ENCODE measurements around the gene UGT2B17. TPM values are rescaled to one million over a fixed set of nuclear protein-coding genes. Genes with fewer than 3 reads are reported as not detected.
"Not testable (repeated sequence)": the region's sequence is repeated elsewhere in the genome, so short reads cannot be mapped to it uniquely, and the experiment has no call there.

Gene UGT2B17
- polyA plus RNA-seq (ENCODE audit: insufficient read length in 4 of 4), result not detected

DNA sequence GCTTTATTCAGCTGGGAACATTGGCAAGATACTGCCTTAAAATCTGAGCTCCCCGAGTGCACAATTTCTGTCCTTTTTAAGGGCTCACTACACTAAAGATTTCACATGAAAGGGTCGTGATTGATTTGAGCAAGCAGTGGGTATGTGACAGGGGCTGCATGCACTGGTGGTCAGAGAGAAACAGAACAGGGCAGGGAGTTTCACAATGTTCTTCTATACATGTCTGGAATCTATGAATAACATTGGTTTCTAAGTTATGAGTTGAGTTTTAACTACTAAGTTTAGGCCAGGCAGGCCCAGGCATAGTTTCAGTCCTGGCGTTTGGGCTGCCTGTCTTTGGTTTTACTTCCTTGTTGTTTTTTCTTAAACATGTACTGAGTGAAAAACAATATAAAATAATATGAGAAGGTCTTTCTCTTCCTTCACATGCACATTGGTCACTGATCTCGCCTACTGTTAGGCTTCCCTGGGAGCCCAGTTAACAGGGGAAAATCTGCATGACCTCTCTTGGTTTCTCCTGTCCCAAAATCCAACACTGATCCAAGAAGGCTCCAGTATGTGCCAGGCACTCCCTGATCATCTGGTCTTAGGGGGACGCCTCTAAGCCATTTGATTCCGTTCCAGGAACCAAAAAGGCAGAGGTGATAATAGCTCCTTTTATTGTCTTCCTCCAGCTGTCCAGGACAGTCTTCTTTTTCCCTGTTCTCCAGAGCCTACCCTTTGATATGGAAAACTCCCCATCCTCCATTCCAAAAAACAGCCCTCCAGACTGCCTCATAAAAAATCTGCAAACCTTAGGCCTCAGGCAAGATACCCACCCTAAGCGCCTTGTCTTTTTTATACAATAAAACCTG lies at the start of gene UGT2B17:
Gene UGT2B17 (minus strand): TSS at position 51 of the 854 bp plus-strand sequence. CDS start 7,838 bp downstream, outside the sequence.
- DNase-seq (ENCODE audit: low read depth in 4 of 4, low spot score in 3 of 4), result no peak

DNA sequence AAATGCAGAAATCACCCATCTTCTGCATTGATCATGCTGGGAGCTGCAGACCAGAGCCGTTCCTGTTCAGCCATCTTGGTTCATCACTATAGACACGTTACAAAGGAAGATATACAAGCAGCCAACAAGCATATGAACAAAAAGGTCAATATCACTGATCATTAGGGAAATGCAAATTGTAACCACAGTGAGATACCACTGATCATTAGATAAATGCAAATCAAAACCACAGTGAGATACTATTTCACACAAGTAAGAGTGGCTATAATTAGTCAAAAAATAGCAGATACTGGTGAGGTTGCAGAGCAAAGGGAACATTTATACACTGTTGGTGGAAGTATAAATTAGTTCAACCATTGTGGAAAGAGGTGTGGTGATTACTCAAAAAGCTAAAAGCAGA lies 46.6 kb upstream of the UGT2B17 start:
- not testable (repeated sequence) for DNase-seq (ENCODE audit: low read depth in 4 of 4, low spot score in 3 of 4)

GRCh38 chr4:68617003-68617698 lies 41.0 kb upstream of the UGT2B17 start:
- no peak for DNase-seq (ENCODE audit: low read depth in 4 of 4, low spot score in 3 of 4)

GRCh38 chr4:68615699-68616422 lies 39.7 kb upstream of the UGT2B17 start:
- no peak for DNase-seq (ENCODE audit: low read depth in 4 of 4, low spot score in 3 of 4)

DNA sequence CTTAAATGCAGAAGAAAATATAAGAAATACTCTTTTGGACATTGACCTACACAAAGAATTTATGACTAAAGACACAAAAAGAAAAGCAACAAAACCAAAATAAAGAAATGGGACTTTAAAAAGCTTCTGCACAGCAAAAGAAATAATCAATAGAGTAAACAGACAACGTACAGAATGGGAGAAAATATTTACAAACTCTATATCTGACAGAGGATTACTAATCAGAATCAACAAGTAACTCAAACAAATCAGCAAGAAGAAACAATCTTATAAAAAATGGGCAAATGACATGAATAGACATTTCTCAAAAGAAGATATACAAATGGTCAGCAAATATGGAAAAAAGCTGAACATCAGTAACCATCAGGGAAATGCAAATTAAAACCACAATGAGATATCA lies 37.6 kb upstream of the UGT2B17 start:
- no peak for DNase-seq (ENCODE audit: low read depth in 4 of 4, low spot score in 3 of 4)

GRCh38 chr4:68606240-68606639 lies 30.1 kb upstream of the UGT2B17 start:
- no peak for DNase-seq (ENCODE audit: low read depth in 4 of 4, low spot score in 3 of 4)

GRCh38 chr4:68599150-68599549 lies 23.0 kb upstream of the UGT2B17 start:
- DNase-seq (ENCODE audit: low read depth in 4 of 4, low spot score in 3 of 4), result no peak

- DNase-seq (ENCODE audit: low read depth in 4 of 4, low spot score in 3 of 4), result no peak
These were observed 21.4 kb upstream of the UGT2B17 start for GRCh38 chr4:68597482-68597881.

- no peak for DNase-seq (ENCODE audit: low read depth in 4 of 4, low spot score in 3 of 4)
These were observed 18.6 kb upstream of the UGT2B17 start for GRCh38 chr4:68594678-68595077.

DNA sequence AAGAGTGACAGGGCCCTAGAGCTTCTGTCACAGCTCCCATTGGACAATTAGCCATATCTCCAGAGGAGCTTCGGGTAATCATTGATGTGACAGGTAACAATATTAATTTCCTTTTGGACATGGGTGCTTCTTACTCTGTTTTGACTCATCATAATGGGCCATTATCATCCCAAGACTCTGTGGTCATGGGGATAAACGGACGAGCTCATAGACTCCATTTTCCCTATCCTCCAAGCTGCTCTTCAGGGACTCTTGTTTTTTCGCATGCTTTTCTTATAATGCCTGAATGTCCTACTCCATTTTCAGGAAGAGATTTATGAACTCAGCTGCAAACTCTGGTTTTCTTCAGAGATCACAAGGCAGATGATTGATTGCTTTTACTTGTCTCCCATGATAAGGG lies 17.0 kb upstream of the UGT2B17 start:
- DNase-seq (ENCODE audit: low read depth in 4 of 4, low spot score in 3 of 4), result no peak

GRCh38 chr4:68592673-68593072 lies 16.6 kb upstream of the UGT2B17 start:
- DNase-seq (ENCODE audit: low read depth in 4 of 4, low spot score in 3 of 4), result no peak

- no peak for DNase-seq (ENCODE audit: low read depth in 4 of 4, low spot score in 3 of 4)
These were observed 15.1 kb upstream of the UGT2B17 start for GRCh38 chr4:68591204-68591603.

- DNase-seq (ENCODE audit: low read depth in 4 of 4, low spot score in 3 of 4), result no peak
These were observed 13.7 kb upstream of the UGT2B17 start for GRCh38 chr4:68589790-68590189.

DNA sequence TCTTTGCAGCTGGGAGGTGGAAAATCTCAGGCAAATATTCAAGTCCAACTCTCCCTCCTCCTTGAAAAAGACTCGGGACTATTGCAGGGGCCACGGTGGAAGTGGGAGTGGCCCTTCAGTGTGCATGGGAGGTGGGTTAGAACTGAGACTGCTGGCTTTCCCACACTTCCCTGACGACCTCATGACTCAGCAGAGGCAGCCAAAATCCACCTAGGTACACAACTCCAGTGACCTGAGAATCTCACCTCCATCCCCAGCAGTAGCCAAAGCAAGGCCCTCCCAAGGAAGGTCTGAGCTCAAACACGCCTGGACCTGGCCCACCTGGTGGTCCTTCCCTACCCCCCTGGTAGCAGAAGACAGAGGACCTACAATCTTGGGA lies 6.2 kb upstream of the UGT2B17 start:
- no peak for DNase-seq (ENCODE audit: low read depth in 4 of 4, low spot score in 3 of 4)

GRCh38 chr4:68581383-68582338 lies 5.5 kb upstream of the UGT2B17 start:
- no peak for DNase-seq (ENCODE audit: low read depth in 4 of 4, low spot score in 3 of 4)

- DNase-seq (ENCODE audit: low read depth in 4 of 4, low spot score in 3 of 4), result no peak
These were observed 1.5 kb upstream of the UGT2B17 start for GRCh38 chr4:68577590-68577989.

- DNase-seq (ENCODE audit: low read depth in 4 of 4, low spot score in 3 of 4), result not testable (repeated sequence)
These were observed 486 bp downstream of the UGT2B17 start for GRCh38 chr4:68575636-68576035.

DNA sequence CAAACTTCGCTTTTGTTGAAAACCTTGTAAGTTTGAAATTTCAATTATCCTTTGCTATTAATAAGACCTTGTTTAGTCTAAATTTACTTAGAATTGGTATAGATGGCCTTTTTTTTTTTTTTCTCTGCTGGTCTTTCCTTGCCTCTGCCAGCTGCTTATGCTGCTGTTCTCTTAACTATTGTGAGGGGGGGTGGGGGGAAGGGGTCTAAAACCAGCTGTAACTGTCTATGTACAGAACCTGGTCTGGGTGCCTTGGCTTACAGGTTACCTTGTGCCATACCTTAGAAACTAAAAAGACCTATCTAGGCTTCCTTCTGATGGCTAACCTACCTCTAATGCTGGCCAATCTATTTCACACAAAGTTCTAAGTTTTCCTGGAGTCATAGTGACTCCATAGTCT lies 1.0 kb downstream of the UGT2B17 start:
- no peak for DNase-seq (ENCODE audit: low read depth in 4 of 4, low spot score in 3 of 4)

GRCh38 chr4:68572653-68573170 lies 3.4 kb downstream of the UGT2B17 start:
- no peak for DNase-seq (ENCODE audit: low read depth in 4 of 4, low spot score in 3 of 4)

DNA sequence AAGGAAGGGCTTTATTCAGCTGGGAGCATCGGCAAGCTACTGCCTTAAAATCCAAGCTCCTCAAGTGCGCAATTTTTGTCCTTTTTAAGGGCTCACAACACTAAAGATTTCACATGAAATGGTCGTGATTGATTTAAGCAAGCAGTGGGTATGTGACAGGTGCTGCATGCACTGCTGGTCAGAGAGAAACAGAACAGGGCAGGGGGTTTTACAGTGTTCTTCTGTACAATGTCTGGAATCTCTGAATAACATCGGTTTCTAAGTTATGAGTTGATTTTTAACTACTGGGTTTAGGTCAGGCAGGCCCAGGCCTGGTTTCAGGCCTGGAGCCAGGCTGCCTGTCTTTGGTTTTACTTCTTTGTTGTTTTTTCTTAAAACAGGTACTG lies 6.0 kb downstream of the UGT2B17 start:
- no peak for DNase-seq (ENCODE audit: low read depth in 4 of 4, low spot score in 3 of 4)

Data from left renal pelvis (tissue), 4 donors.